Hair follicle dermal papilla cell (primary cell): ENCODE measurements around the gene BMPR2. TPM values are rescaled to one million over a fixed set of nuclear protein-coding genes. Genes with fewer than 3 reads are reported as not detected.

Experiments used
- small RNA-seq: library from RNA; depleted of rRNA; stranded (forward); fragments of <200 nt; gene quantifications from one replicate; pipeline ENCODE3, GENCODE V24; 2012
- total RNA-seq: library from RNA; depleted of rRNA; stranded (reverse); fragments of >200 nt; gene quantifications from 2 replicates; pipeline ENCODE4 v1.2.3, GENCODE V29; 2012

The BMPR2 gene
- 42.6 and 47.4 TPM in 2 replicates for total RNA-seq

GRCh38 chr2:202375609-202376408 is at the start of gene BMPR2:
BMPR2 (plus strand) TSS chr2:202376327; CDS start chr2:202377475, 1,148 bp downstream.

Small RNAs within 50 kb of the gene (small RNA-seq; reads per million reads assigned to genes)
- gene MTND4LP17, result not detected
- gene RN7SL753P, result not detected

Other genes starting within 250 kb of the BMPR2 start
- 84.2 and 92.0 TPM in 2 replicates for gene SUMO1, start 137.7 kb upstream of the BMPR2 start, total RNA-seq
- gene NOP58, start 110.6 kb upstream of the BMPR2 start, total RNA-seq, result 40.2 and 42.1 TPM in 2 replicates